Transverse colon (tissue), 4 donors: Measurements from ENCODE around the gene NEK4.

ENCODE experiments used
- POLR2A ChIP-seq: fragments of 450-650 bp; IDR thresholded peaks from one replicate; pipeline ENCODE4 v1.6.1; 2016; ENCODE audit warnings: antibody characterized with exemption, mild to moderate bottlenecking, moderate library complexity
- POLR2AphosphoS5 ChIP-seq, 3 donors: sonication (generic); formaldehyde crosslinking; IDR thresholded peaks; one replicate each; pipeline ENCODE4 v1.6.1; 2016; ENCODE audit warnings: antibody characterized with exemption in 3 of 3
- TF ChIP-seq, protein P1 (sequence below), 5 experiments: fragments of 200-600 bp in 3 of 5; fragments of 450-650 bp in 2 of 5; sonication (generic) in 3 of 5; IDR thresholded peaks; 1 replicate in 2 of 5; 2 replicates in 3 of 5; pipeline ENCODE4 v1.5.1; 2016 to 2017; ENCODE audit warnings: antibody characterized with exemption in 5 of 5, inconsistent platforms in 3 of 5, mild to moderate bottlenecking in 2 of 5, moderate library complexity in 1 of 5

DNA sequence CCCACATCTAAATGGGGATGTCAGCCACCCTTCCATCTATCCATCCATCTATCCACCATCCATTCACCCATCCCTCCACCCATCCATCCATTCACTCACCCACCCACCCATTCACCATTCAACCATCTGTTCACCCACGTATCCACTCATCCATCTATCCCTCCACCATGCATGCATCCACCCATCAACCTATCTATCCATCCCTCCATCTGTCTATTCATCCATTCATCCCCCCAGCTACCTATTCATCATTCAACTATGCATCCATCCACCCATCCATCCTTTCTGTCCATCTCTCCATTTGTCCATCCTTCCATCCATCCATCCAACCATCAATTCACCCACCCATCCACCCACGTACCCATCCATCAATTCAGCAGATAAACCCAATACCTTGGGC is 38.4 kb upstream of the NEK4 start:
- TF ChIP-seq, protein P1, sequence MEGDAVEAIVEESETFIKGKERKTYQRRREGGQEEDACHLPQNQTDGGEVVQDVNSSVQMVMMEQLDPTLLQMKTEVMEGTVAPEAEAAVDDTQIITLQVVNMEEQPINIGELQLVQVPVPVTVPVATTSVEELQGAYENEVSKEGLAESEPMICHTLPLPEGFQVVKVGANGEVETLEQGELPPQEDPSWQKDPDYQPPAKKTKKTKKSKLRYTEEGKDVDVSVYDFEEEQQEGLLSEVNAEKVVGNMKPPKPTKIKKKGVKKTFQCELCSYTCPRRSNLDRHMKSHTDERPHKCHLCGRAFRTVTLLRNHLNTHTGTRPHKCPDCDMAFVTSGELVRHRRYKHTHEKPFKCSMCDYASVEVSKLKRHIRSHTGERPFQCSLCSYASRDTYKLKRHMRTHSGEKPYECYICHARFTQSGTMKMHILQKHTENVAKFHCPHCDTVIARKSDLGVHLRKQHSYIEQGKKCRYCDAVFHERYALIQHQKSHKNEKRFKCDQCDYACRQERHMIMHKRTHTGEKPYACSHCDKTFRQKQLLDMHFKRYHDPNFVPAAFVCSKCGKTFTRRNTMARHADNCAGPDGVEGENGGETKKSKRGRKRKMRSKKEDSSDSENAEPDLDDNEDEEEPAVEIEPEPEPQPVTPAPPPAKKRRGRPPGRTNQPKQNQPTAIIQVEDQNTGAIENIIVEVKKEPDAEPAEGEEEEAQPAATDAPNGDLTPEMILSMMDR (IDR thresholded peaks at IDR 0.05): no peak
- TF ChIP-seq POLR2A: no peak
- TF ChIP-seq POLR2AphosphoS5 (IDR thresholded peaks at IDR 0.05): no peak
